Esophagus squamous epithelium (tissue), 5 donors: ENCODE measurements around the gene CD164. TPM values are rescaled to one million over a fixed set of nuclear protein-coding genes. Genes with fewer than 3 reads are reported as not detected.

ENCODE experiments used
- DNase-seq: peaks from one replicate; lab custom pipeline; 2025; lab: John Stamatoyannopoulos, UW
- H3K27ac ChIP-seq, 4 donors: fragments of 200-600 bp; sonication (generic); one replicate each; pipeline ENCODE4 v1.5.1; 2016 to 2019; ENCODE audit warnings: mild to moderate bottlenecking in 1 of 4
- H3K27me3 ChIP-seq, 4 donors: fragments of 200-600 bp; sonication (generic); 1 replicate in 3 of 4; 2 replicates in 1 of 4; pipeline versions ENCODE4 v1.5.1 to v1.6.0; 2017 to 2021; ENCODE audit warnings: antibody characterized with exemption in 1 of 4
- H3K36me3 ChIP-seq, 3 donors: fragments of 200-600 bp; sonication (generic); one replicate each; pipeline ENCODE4 v1.5.1; 2016 to 2019
- H3K4me1 ChIP-seq, 3 donors: fragments of 200-600 bp; sonication (generic); one replicate each; pipeline ENCODE4 v1.5.1; 2017 to 2019
- H3K4me3 ChIP-seq, 4 donors: fragments of 200-600 bp; sonication (generic); 1 replicate in 3 of 4; 2 replicates in 1 of 4; pipeline ENCODE4 v1.5.1; 2016 to 2019; ENCODE audit warnings: mild to moderate bottlenecking in 2 of 4, moderate library complexity in 1 of 4
- H3K9me3 ChIP-seq, 3 donors: fragments of 200-600 bp; sonication (generic); one replicate each; pipeline ENCODE4 v1.5.1; 2016 to 2019
- CTCF ChIP-seq, 6 experiments: fragments of 450-650 bp in 4 of 6; fragments of 200-600 bp in 2 of 6; sonication (generic) in 2 of 6; IDR thresholded peaks; one replicate each; pipeline ENCODE4 v1.5.1; 2016 to 2019; ENCODE audit warnings: antibody characterized with exemption in 6 of 6, mild to moderate bottlenecking in 4 of 6, moderate library complexity in 4 of 6
- POLR2A ChIP-seq, 4 donors: fragments of 450-650 bp; IDR thresholded peaks; one replicate each; pipeline ENCODE4 v1.6.1; 2017; ENCODE audit warnings: antibody characterized with exemption in 4 of 4, mild to moderate bottlenecking in 4 of 4, moderate library complexity in 3 of 4
- WGBS, 2 donors: methylation state at CpG; one replicate each; pipeline ENCODE4 v1.1.5; 2018; 5-methylcytosine and 5-hydroxymethylcytosine counted together
- intact Hi-C: fragments of 100-400 bp; cut with DNase I; formaldehyde crosslinking; loops from one replicate; pipeline ENCODE4 v1.15.0; 2022
- total RNA-seq, 4 donors: library from RNA; depleted of rRNA; stranded (reverse); fragments of >200 nt; gene quantifications; one replicate each; pipeline ENCODE4 v1.1.0, GENCODE V29; 2016
- donor health status: DM: yes; HTN: yes; CAD: no.

The CD164 gene
- total RNA-seq, 4 donors from 2014 or later: 60.8 to 129 (median 97.1) TPM

GRCh38 chr6:109327491-109327890, 54.8 kb downstream of the CD164 start:
- 51 to 55% methylated on average over 4 of the region's 4 CpGs for WGBS, 2 donors

DNA sequence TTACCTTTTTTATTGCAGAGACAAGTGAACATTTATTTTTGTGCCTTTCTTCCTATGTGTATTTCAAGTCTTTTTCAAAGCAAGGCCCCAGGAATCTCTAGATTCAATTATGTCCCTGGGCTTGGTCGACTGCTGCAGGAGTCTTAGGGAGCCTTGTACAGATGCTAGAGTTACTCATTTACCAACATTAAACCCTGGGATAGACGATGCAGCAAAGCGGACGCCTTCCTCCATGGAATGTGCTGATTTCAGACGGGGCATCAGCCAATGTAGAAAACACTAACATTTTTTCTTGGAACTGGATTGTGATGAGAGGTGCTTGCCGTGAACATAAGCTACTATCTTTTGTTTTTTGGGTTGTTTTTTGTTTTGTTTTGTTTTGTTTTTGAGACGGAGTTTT, 55.9 kb downstream of the CD164 start:
- TF ChIP-seq POLR2A (IDR thresholded peaks at IDR 0.05) (no peak), CTCF (IDR thresholded peaks at IDR 0.05) (no peak)

More at GRCh38 chr6:109327491-109327890, 54.8 kb downstream of the CD164 start:
- DNase-seq: no peak
- H3K36me3 ChIP-seq: no peaks in the 10 kb centered on the region
- peaks cover 0 to 14% (median 9%) of the 10 kb centered on the region in 3 donors for H3K4me1 ChIP-seq
- TF ChIP-seq CTCF (IDR thresholded peaks at IDR 0.05): no peak
- no peak for TF ChIP-seq POLR2A (IDR thresholded peaks at IDR 0.05)
- H3K27ac ChIP-seq: no peak overlapping the region
- no peaks in the 10 kb centered on the region for H3K9me3 ChIP-seq
- intact Hi-C loops: no loop called here
- no peak overlapping the region for H3K4me3 ChIP-seq
- H3K27me3 ChIP-seq: no peaks in the 10 kb centered on the region

DNA sequence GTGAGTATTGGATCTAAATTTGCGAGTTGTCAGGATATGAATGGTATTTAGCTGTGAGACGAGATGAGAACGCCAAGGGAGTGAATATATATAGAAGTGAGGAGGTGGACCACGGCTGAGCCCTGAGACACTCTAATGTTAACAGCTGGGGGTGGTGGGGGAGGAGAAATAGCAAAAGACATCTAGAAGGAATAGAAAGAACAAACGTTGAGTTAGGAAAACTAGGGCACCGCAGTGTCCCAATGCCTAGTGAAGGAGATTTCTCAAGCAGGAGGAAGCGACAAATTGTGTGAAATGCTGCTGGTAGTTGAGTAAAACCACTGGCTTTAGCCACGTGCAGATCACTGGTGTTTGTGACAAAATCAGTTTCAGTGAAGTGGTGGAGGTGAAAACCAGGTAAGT, 56.9 kb downstream of the CD164 start:
- no peaks in the 10 kb centered on the region for H3K36me3 ChIP-seq
- H3K4me1 ChIP-seq: peaks cover 0 to 14% (median 9%) of the 10 kb centered on the region in 3 donors
- TF ChIP-seq POLR2A (IDR thresholded peaks at IDR 0.05): no peak
- TF ChIP-seq CTCF (IDR thresholded peaks at IDR 0.05): no peak
- no peaks in the 10 kb centered on the region for H3K9me3 ChIP-seq
- H3K27me3 ChIP-seq: no peaks in the 10 kb centered on the region
- no peak overlapping the region for H3K27ac ChIP-seq
- 69 to 74% methylated on average over 8 of the region's 8 CpGs for WGBS, 2 donors
- intact Hi-C loops: no loop called here
- no peak overlapping the region for H3K4me3 ChIP-seq
- DNase-seq: no peak

More for the DNA sequence above, 55.9 kb downstream of the CD164 start:
- Histone ChIP-seq H3K36me3 (no peaks in the 10 kb centered on the region), H3K27me3 (no peaks in the 10 kb centered on the region), H3K4me1 (peaks cover 0 to 14% (median 9%) of the 10 kb centered on the region in 3 donors), H3K9me3 (no peaks in the 10 kb centered on the region), H3K27ac (no peak overlapping the region), H3K4me3 (no peak overlapping the region)
- intact Hi-C loops: no loop called here
- DNase-seq: no peak
- 81 to 83% methylated on average over 6 to 7 of the region's 7 CpGs for WGBS, 2 donors

DNA sequence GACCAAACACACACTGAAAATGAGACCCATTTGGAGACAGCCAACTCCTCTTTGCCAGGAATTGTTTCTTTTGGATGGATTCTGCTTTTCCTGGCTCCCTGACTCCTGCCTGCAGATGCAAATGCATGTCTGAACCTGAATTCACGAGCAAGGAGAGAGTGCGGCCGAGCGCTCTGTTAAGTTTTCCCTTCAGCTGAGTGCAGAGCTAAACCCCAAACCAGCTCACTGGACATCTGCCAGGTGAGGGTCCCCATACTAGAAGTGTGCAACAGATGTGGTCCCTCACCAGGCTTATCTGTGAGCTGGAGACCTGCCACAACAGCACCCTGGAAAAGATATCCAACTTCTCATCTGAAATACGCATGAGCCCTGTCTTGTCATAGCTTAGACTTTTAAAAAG, 59.0 kb downstream of the CD164 start:
- no peak for TF ChIP-seq CTCF (IDR thresholded peaks at IDR 0.05)
- TF ChIP-seq POLR2A (IDR thresholded peaks at IDR 0.05): no peak

DNA sequence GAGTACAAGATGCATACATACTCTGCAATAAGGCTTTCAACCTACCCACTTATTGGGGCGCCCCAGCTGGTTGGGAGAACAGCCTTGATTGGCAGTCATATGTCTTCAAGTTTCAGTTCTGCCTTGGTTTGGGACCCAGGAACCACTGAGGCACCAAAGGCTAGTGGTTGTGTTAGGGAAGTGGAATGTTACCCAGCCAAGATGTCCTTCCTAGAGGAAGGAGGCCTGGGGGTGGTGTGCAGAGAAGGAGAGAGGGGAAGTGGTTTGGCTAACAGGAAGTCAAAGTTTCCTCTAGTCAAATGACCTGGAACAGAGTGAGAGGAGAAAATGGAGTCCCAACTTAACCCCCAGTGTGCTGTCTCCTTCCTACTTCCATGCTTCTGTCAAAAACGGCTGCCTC, 59.4 kb downstream of the CD164 start:
- Histone ChIP-seq H3K4me1 (peaks cover 0 to 14% (median 9%) of the 10 kb centered on the region in 3 donors), H3K36me3 (no peaks in the 10 kb centered on the region), H3K4me3 (no peak overlapping the region), H3K9me3 (no peaks in the 10 kb centered on the region), H3K27ac (no peak overlapping the region), H3K27me3 (no peaks in the 10 kb centered on the region)
- TF ChIP-seq CTCF (IDR thresholded peaks at IDR 0.05) (no peak), POLR2A (IDR thresholded peaks at IDR 0.05) (no peak)
- intact Hi-C loops: no loop called here
- 55 to 100% methylated on average over 1 to 2 of the region's 2 CpGs for WGBS, 2 donors
- DNase-seq: no peak

More for the DNA sequence above, 59.0 kb downstream of the CD164 start:
- intact Hi-C loops: no loop called here
- no peaks in the 10 kb centered on the region for H3K9me3 ChIP-seq
- WGBS, 2 donors: 26 to 41% methylated on average over 5 of the region's 5 CpGs
- H3K27ac ChIP-seq: no peak overlapping the region
- H3K4me1 ChIP-seq: peaks cover 0 to 14% (median 9%) of the 10 kb centered on the region in 3 donors
- H3K4me3 ChIP-seq: no peak overlapping the region
- H3K27me3 ChIP-seq: no peaks in the 10 kb centered on the region
- H3K36me3 ChIP-seq: no peaks in the 10 kb centered on the region
- DNase-seq: no peak
